22Rv1 (cell line): ENCODE measurements around the gene GPR155.
"Not testable (repeated sequence)": the region's sequence is repeated elsewhere in the genome, so short reads cannot be mapped to it uniquely, and the experiment has no call there.

ENCODE experiments used
- CTCF ChIP-seq: fragments of 450-650 bp; IDR thresholded peaks from 2 replicates; pipeline ENCODE4 v1.5.1; 2017; ENCODE audit warnings: mild to moderate bottlenecking
- ZFX ChIP-seq: fragments of 450-650 bp; IDR thresholded peaks from 2 replicates; pipeline ENCODE4 v1.6.1; 2017; ENCODE audit warnings: antibody characterized with exemption, borderline replicate concordance

GRCh38 chr2:174410039-174410438 lies 76.8 kb downstream of the GPR155 start:
- TF ChIP-seq CTCF, ZFX: not testable (repeated sequence)
